ENCODE data around the gene EYA2. TPM values are rescaled to one million over a fixed set of nuclear protein-coding genes. Genes with fewer than 3 reads are reported as not detected.

The EYA2 gene
- total RNA-seq, 2 donors from 2014 or later: 30.0 to 31.0 TPM

DNA sequence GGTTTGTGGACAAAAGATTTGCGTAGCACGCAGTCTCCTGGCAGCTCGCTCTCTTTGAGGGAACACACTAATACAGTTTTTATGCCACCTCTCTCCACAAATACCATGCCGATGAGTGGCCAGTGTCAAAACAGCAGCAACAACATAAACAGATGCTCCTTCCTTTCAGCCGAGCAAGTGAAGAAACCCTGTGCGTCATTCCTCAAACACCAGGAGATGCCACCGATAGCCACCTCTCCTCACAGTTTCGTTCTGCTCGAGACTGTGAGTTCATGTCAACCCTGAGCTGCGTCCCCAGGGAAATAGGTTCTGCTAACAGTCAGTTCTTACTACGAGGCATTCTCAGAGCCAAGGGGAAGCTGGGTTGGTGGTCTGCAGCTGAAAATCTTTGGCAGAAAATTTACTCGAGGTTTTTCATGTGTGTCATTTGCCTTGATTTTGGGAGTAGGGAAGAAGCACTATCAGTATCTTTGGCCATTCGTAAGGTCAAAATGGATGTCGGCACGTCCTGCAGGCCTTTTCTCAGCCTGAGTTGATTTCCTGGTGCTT lies 59.9 kb downstream of the EYA2 start:
- peak; percentile 39 for TF ChIP-seq POLR2AphosphoS5 (IDR thresholded peaks at IDR 0.05)
- TF ChIP-seq POLR2A (IDR thresholded peaks at IDR 0.05): no peak
- TF ChIP-seq, protein P1, sequence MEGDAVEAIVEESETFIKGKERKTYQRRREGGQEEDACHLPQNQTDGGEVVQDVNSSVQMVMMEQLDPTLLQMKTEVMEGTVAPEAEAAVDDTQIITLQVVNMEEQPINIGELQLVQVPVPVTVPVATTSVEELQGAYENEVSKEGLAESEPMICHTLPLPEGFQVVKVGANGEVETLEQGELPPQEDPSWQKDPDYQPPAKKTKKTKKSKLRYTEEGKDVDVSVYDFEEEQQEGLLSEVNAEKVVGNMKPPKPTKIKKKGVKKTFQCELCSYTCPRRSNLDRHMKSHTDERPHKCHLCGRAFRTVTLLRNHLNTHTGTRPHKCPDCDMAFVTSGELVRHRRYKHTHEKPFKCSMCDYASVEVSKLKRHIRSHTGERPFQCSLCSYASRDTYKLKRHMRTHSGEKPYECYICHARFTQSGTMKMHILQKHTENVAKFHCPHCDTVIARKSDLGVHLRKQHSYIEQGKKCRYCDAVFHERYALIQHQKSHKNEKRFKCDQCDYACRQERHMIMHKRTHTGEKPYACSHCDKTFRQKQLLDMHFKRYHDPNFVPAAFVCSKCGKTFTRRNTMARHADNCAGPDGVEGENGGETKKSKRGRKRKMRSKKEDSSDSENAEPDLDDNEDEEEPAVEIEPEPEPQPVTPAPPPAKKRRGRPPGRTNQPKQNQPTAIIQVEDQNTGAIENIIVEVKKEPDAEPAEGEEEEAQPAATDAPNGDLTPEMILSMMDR (IDR thresholded peaks at IDR 0.05): no peak
- DNase-seq (ENCODE audit: low spot score): no peak
- no peak overlapping the region for H3K4me3 ChIP-seq
- no peaks in the 10 kb centered on the region for H3K36me3 ChIP-seq
- H3K27ac ChIP-seq: peak overlapping the region; percentile 34 to 37
- no peaks in the 10 kb centered on the region for H3K9me3 ChIP-seq
- no peaks in the 10 kb centered on the region for H3K4me1 ChIP-seq (replicated peaks)
- intact Hi-C loops (cut with DNase I): no loop called here
- no peaks in the 10 kb centered on the region for H3K27me3 ChIP-seq (replicated peaks; ENCODE audit: insufficient read depth)
- 51% methylated on average over 15 of the region's 15 CpGs for WGBS

DNA sequence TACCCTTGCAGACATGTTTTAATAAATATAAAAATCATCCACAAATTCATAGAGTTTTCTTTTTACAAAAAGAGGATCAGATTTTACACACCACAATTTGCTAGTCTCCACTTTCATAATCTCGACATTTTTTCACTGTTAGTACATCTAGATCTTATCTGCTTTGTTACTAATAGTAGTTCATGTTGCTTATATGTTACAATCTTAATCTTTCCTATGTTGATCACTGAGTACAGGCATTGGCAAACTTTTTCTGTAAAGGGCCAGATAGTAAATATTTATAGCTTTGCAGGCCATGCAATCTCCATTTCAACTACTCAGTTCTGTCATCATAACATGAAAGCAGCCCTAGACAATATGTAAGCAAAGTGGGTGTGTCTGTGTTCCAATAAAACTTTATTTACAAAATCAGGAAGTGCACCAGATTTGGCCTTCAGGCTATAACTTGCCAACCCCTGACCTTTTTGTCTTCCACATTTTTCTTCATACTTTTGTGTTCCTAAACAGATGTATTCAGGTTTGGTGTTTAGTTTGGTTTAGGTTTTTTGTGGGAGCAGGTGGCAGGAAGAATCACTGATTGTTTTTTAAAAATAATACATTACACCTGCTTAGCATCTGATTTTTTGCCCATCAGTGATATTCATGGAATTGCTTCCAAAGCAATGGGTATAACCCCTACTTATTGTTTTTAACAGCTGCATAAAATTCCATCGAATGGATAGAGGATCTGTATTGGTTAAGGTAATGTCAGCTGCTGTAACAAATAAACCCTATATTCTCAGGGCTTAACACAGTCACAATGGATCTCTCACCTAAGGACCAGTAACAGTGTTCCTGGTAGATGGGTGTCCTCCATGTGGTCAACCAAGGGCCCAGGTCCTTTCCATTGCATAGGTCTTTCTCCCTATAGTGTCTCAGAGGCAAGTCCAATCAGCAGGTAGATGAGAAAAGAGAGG lies 61.2 kb downstream of the EYA2 start:
- TF ChIP-seq, protein P1 (IDR thresholded peaks at IDR 0.05): no peak
- Histone ChIP-seq H3K27me3 (replicated peaks; ENCODE audit: insufficient read depth) (no peaks in the 10 kb centered on the region), H3K9me3 (no peaks in the 10 kb centered on the region), H3K4me3 (no peak overlapping the region), H3K36me3 (no peaks in the 10 kb centered on the region), H3K4me1 (replicated peaks) (no peaks in the 10 kb centered on the region), H3K27ac (no peak overlapping the region)
- intact Hi-C loops (cut with DNase I): no loop called here
- 57% methylated on average over 2 of the region's 2 CpGs for WGBS
- no peak for DNase-seq (ENCODE audit: low spot score)

DNA sequence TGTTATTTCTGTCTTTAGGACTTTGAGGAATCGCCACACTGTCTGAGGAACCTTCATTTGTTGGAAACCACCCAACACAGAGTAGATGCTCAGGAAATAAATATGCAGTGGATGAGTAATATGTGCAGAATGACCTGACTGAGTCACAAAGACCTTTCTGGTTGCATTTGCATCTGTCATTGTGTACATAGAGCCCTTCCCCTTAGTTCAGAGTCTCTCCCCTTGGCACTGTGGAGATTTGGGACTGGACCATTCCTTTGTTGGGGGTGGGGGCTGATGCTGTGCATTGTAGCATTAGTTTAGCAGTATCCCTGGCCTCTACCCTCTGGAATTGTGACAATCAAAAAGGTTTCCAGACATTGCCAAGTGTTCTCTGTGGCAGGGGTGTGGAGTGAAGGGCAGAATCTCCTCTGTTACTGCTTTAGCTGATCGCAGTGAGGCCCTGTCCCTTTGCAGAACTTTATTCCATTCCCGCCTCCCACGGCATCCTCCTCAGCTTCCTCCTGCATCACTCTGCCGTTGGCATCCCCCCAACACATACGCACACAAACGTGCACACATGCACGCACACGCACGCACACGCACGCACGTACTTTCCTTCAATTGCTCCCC lies 64.5 kb downstream of the EYA2 start:
- Histone ChIP-seq H3K27ac (no peak overlapping the region), H3K36me3 (no peaks in the 10 kb centered on the region), H3K4me3 (no peak overlapping the region), H3K9me3 (no peaks in the 10 kb centered on the region), H3K4me1 (replicated peaks) (peaks cover 5% of the 10 kb centered on the region), H3K27me3 (replicated peaks; ENCODE audit: insufficient read depth) (no peaks in the 10 kb centered on the region)
- TF ChIP-seq POLR2A (IDR thresholded peaks at IDR 0.05): no peak
- TF ChIP-seq, protein P1 (IDR thresholded peaks at IDR 0.05): no peak
- TF ChIP-seq POLR2AphosphoS5 (IDR thresholded peaks at IDR 0.05): no peak
- no peak for DNase-seq (ENCODE audit: low spot score)
- 74% methylated on average over 13 of the region's 13 CpGs for WGBS
- intact Hi-C loops (cut with DNase I): no loop called here

DNA sequence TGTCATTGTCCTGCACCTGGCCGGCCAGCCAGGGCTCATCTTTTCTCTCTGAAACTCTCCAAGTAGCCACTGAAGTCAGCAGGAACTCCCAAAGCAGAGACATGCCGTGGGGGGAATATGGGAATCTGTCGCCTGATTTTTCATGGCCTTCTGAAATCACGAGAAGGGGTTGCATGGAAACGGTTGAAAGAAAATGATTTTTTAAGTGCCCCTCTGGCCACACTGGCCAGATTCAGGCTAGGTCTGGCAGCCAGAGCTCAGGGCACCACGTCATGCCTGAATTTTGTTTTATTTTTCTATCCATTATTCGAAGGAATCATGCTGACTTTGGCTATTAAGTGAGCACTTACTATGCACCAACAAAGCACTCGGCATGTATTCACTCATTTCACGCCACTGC lies 65.2 kb downstream of the EYA2 start:
- Histone ChIP-seq H3K9me3 (no peaks in the 10 kb centered on the region), H3K27ac (no peak overlapping the region), H3K4me1 (replicated peaks) (peaks cover 11% of the 10 kb centered on the region), H3K4me3 (no peak overlapping the region), H3K27me3 (replicated peaks; ENCODE audit: insufficient read depth) (no peaks in the 10 kb centered on the region), H3K36me3 (no peaks in the 10 kb centered on the region)
- TF ChIP-seq, protein P1 (IDR thresholded peaks at IDR 0.05): no peak
- TF ChIP-seq POLR2A (IDR thresholded peaks at IDR 0.05): no peak
- TF ChIP-seq POLR2AphosphoS5 (IDR thresholded peaks at IDR 0.05): no peak
- 94% methylated on average over 9 of the region's 9 CpGs for WGBS
- intact Hi-C loops (cut with DNase I): no loop called here
- DNase-seq (ENCODE audit: low spot score): no peak

All from prostate gland (tissue), 2 donors.